Measurements from ENCODE around the gene TMTC2.

DNA sequence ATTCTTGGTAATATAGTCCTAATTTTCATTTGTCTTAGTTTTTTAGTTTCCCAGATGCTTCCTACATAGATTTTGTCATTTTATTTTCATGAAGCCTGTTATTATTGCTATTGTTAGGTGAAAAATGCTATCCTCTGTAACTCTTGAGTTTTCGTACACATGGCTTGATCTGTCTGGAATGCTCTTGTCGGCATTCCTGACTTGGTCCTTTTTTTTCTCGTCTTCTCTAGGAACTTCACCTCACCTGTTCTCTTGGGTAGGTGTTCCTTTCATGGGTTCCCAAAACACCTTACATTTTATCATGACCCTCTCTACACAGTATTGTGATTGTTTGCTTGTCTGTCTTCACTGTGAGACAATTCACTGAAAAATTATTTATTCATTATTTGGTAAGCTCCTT, 267.4 kb downstream of the TMTC2 start:
- TF ChIP-seq GATA3 (IDR thresholded peaks at IDR 0.05; ENCODE audit: low read depth, low read length) (no peak), GATA2 (IDR thresholded peaks at IDR 0.05; ENCODE audit: low read depth, low read length) (no peak)
